ENCODE data around the gene ACBD7. TPM values are rescaled to one million over a fixed set of nuclear protein-coding genes. Genes with fewer than 3 reads are reported as not detected.

The ACBD7 gene
- total RNA-seq = 0.28 and 0.74 TPM in 2 replicates

DNA sequence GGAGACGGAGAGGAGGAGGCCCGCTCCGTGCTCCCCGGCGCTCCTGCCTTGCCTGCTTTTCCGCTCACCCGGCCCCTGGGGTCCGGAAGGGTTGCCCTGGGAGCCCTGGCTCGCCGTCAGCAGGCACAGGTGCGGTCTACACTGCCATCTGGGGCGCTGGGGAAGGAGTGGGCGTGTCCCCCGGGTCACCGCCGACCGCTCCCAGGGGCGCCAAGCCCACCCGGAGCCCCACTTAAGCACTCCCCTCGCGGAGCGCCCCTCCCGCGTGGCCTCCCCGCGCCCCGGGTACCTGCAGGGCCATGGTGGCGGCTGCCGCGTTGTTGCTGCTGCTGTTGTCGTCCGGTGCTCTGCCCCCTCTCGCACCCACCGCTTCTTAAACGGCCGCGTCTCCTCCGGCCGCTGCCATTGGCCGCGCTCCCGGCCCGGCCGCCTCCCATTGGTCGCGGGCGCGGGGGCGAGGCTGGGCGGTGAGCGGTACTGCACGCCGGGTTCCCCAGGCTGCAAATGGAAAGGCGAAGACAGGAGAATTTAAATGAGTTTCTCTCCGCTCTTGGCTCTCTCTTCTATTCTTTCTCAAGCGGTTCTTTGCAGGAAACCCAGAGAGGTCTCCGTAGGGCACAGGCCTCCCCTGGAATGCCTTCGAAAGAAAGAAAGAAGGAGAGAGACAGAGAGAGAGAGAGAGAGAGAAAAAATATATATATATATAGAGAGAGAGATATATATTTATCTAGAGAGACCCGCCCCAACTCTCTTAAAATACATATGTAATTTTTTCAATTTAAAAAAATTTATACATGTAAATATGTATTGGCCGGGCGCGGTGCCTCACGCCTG, at the start of gene ACBD7:
Gene ACBD7 (minus strand): TSS at position 349 of the 834 bp plus-strand sequence. CDS start 48 bp downstream, at position 301.

GRCh38 chr10:15097011-15097812, 8.6 kb upstream of the ACBD7 start, which contains the start of gene RPP38:
TSS of gene RPP38 (plus strand) at chr10:15097355. CDS start at chr10:15103315, 5,960 bp downstream.

GRCh38 chr10:15043674-15044073, 44.9 kb downstream of the ACBD7 start, which contains the start of gene OLAH:
TSS of gene OLAH (plus strand) at chr10:15043943. CDS start at chr10:15047289, 3,346 bp downstream.

Other genes with a start within 250 kb of the ACBD7 start
- 13.5 and 16.1 TPM in 2 replicates for gene SUV39H2, start 209.9 kb downstream of the ACBD7 start, total RNA-seq
- gene DCLRE1C, start 134.7 kb downstream of the ACBD7 start, total RNA-seq = 7.4 and 7.6 TPM in 2 replicates
- not detected in 2 replicates for gene MEIG1, start 129.4 kb downstream of the ACBD7 start, total RNA-seq
- 0.09 TPM in 1 of 2 replicates, not detected in the other for gene OLAH, start 44.8 kb downstream of the ACBD7 start, total RNA-seq
- gene RPP38, start 8.6 kb upstream of the ACBD7 start, total RNA-seq = 13.1 and 20.0 TPM in 2 replicates
- 9.4 and 11.4 TPM in 2 replicates for gene NMT2, start 79.9 kb upstream of the ACBD7 start, total RNA-seq